IPS-20b (cell line): ENCODE data around the gene COL21A1.

ENCODE experiments used
- H3K27ac ChIP-seq: one replicate; pipeline ENCODE4 v1.5.1; 2013; ENCODE audit warnings: low read length
- H3K27me3 ChIP-seq: 2 replicates; pipeline ENCODE4 v1.6.1; 2013; ENCODE audit warnings: mild to moderate bottlenecking, low read length, inconsistent platforms; ENCODE audit not compliant: insufficient read depth
- H3K36me3 ChIP-seq: 2 replicates; pipeline ENCODE4 v1.6.1; 2013; ENCODE audit warnings: low read depth, mild to moderate bottlenecking, inconsistent platforms, low read length, moderate library complexity; ENCODE audit not compliant: insufficient read depth
- H3K4me1 ChIP-seq: 2 replicates; pipeline ENCODE4 v1.6.1; 2013; ENCODE audit warnings: mild to moderate bottlenecking, control low read depth, inconsistent platforms, low read length, moderate library complexity; ENCODE audit not compliant: insufficient read depth
- H3K4me3 ChIP-seq: 2 replicates; pipeline ENCODE4 v1.5.1; 2013; ENCODE audit warnings: mild to moderate bottlenecking, low read length, inconsistent platforms
- H3K9ac ChIP-seq: 2 replicates; pipeline ENCODE4 v1.6.1; 2013; ENCODE audit warnings: low read depth, mild to moderate bottlenecking, inconsistent platforms, low read length, moderate library complexity
- H3K9me3 ChIP-seq: 2 replicates; pipeline ENCODE4 v1.6.1; 2013; ENCODE audit warnings: mild to moderate bottlenecking, low read depth, low read length, inconsistent platforms; ENCODE audit not compliant: insufficient read depth

COL21A1 gene

GRCh38 chr6:56040889-56041301 is 206.5 kb downstream of the COL21A1 start:
- Histone ChIP-seq H3K27me3 (no peaks in the 10 kb centered on the region), H3K27ac (no peak overlapping the region), H3K36me3 (no peaks in the 10 kb centered on the region), H3K9me3 (no peaks in the 10 kb centered on the region), H3K4me3 (no peak overlapping the region), H3K9ac (no peak overlapping the region), H3K4me1 (no peaks in the 10 kb centered on the region)

- Histone ChIP-seq H3K9me3 (no peaks in the 10 kb centered on the region), H3K36me3 (no peaks in the 10 kb centered on the region), H3K27ac (no peak overlapping the region), H3K27me3 (no peaks in the 10 kb centered on the region), H3K9ac (no peak overlapping the region), H3K4me1 (no peaks in the 10 kb centered on the region), H3K4me3 (no peak overlapping the region)
Observed at GRCh38 chr6:56040223-56040622, 207.2 kb downstream of the COL21A1 start.

- no peaks in the 10 kb centered on the region for H3K36me3 ChIP-seq
- no peaks in the 10 kb centered on the region for H3K9me3 ChIP-seq
- no peak overlapping the region for H3K27ac ChIP-seq
- H3K4me1 ChIP-seq, result no peaks in the 10 kb centered on the region
- no peak overlapping the region for H3K4me3 ChIP-seq
- H3K9ac ChIP-seq, result no peak overlapping the region
- no peaks in the 10 kb centered on the region for H3K27me3 ChIP-seq
Observed at GRCh38 chr6:56038764-56039163, 208.6 kb downstream of the COL21A1 start.

GRCh38 chr6:56037601-56038000 is 209.8 kb downstream of the COL21A1 start:
- Histone ChIP-seq H3K4me3 (no peak overlapping the region), H3K4me1 (no peaks in the 10 kb centered on the region; the same call in 1 of the 2 replicates), H3K27ac (no peak overlapping the region), H3K9ac (no peak overlapping the region), H3K9me3 (no peaks in the 10 kb centered on the region), H3K27me3 (no peaks in the 10 kb centered on the region), H3K36me3 (no peaks in the 10 kb centered on the region)

GRCh38 chr6:56036916-56037600 is 210.3 kb downstream of the COL21A1 start:
- no peak overlapping the region for H3K27ac ChIP-seq
- H3K36me3 ChIP-seq, result no peaks in the 10 kb centered on the region
- H3K27me3 ChIP-seq, result no peaks in the 10 kb centered on the region
- H3K9ac ChIP-seq, result no peak overlapping the region
- H3K9me3 ChIP-seq, result no peaks in the 10 kb centered on the region
- no peaks in the 10 kb centered on the region; the same call in 1 of the 2 replicates for H3K4me1 ChIP-seq
- no peak overlapping the region for H3K4me3 ChIP-seq

- H3K9me3 ChIP-seq, result no peaks in the 10 kb centered on the region
- no peak overlapping the region for H3K27ac ChIP-seq
Observed at GRCh38 chr6:56033401-56033800, 214.0 kb downstream of the COL21A1 start.

GRCh38 chr6:56032715-56033260 is 214.6 kb downstream of the COL21A1 start:
- Histone ChIP-seq H3K36me3 (no peaks in the 10 kb centered on the region), H3K4me1 (no peaks in the 10 kb centered on the region; the same call in 1 of the 2 replicates), H3K27ac (no peak overlapping the region), H3K4me3 (no peak overlapping the region), H3K27me3 (no peaks in the 10 kb centered on the region), H3K9me3 (no peaks in the 10 kb centered on the region), H3K9ac (no peak overlapping the region)

More at GRCh38 chr6:56033401-56033800, 214.0 kb downstream of the COL21A1 start:
- Histone ChIP-seq H3K36me3 (no peaks in the 10 kb centered on the region), H3K4me1 (no peaks in the 10 kb centered on the region; the same call in 1 of the 2 replicates), H3K27me3 (no peaks in the 10 kb centered on the region), H3K4me3 (no peak overlapping the region), H3K9ac (no peak overlapping the region)

GRCh38 chr6:56027865-56028264 is 219.5 kb downstream of the COL21A1 start:
- Histone ChIP-seq H3K27me3 (no peaks in the 10 kb centered on the region), H3K36me3 (no peaks in the 10 kb centered on the region), H3K4me3 (no peak overlapping the region), H3K4me1 (no peaks in the 10 kb centered on the region), H3K9me3 (no peaks in the 10 kb centered on the region), H3K9ac (no peak overlapping the region), H3K27ac (no peak overlapping the region)

GRCh38 chr6:56026455-56027180 is 220.8 kb downstream of the COL21A1 start:
- no peak overlapping the region for H3K4me3 ChIP-seq
- no peaks in the 10 kb centered on the region for H3K9me3 ChIP-seq
- no peak overlapping the region for H3K9ac ChIP-seq
- H3K27me3 ChIP-seq, result no peaks in the 10 kb centered on the region
- H3K27ac ChIP-seq, result no peak overlapping the region
- H3K4me1 ChIP-seq, result peaks cover 8% of the 10 kb centered on the region; the same call in 1 of the 2 replicates
- no peaks in the 10 kb centered on the region for H3K36me3 ChIP-seq

GRCh38 chr6:56025795-56026194 is 221.6 kb downstream of the COL21A1 start:
- H3K9ac ChIP-seq, result no peak overlapping the region
- no peak overlapping the region for H3K4me3 ChIP-seq
- H3K9me3 ChIP-seq, result no peaks in the 10 kb centered on the region
- no peaks in the 10 kb centered on the region for H3K36me3 ChIP-seq
- no peak overlapping the region for H3K27ac ChIP-seq
- no peaks in the 10 kb centered on the region for H3K27me3 ChIP-seq
- H3K4me1 ChIP-seq, result peaks cover 9% of the 10 kb centered on the region; the same call in 1 of the 2 replicates

GRCh38 chr6:56024931-56025330 is 222.4 kb downstream of the COL21A1 start:
- Histone ChIP-seq H3K4me1 (peaks cover 9% of the 10 kb centered on the region; the same call in 1 of the 2 replicates), H3K27me3 (no peaks in the 10 kb centered on the region), H3K4me3 (no peak overlapping the region), H3K36me3 (no peaks in the 10 kb centered on the region), H3K27ac (no peak overlapping the region), H3K9ac (no peak overlapping the region), H3K9me3 (no peaks in the 10 kb centered on the region)

- Histone ChIP-seq H3K4me1 (peaks cover 9% of the 10 kb centered on the region; the same call in 1 of the 2 replicates), H3K27me3 (no peaks in the 10 kb centered on the region), H3K36me3 (no peaks in the 10 kb centered on the region), H3K9me3 (no peaks in the 10 kb centered on the region), H3K27ac (no peak overlapping the region), H3K9ac (no peak overlapping the region), H3K4me3 (no peak overlapping the region)
Observed at GRCh38 chr6:56023829-56024228, 223.6 kb downstream of the COL21A1 start.
